ENCODE data around the gene TBC1D5. TPM values are rescaled to one million over a fixed set of nuclear protein-coding genes. Genes with fewer than 3 reads are reported as not detected.
"Not testable (repeated sequence)": the region's sequence is repeated elsewhere in the genome, so short reads cannot be mapped to it uniquely, and the experiment has no call there.

Gene TBC1D5
- total RNA-seq, 3 donors from 2014 or later: 22.4 to 25.3 (median 25.2) TPM

DNA sequence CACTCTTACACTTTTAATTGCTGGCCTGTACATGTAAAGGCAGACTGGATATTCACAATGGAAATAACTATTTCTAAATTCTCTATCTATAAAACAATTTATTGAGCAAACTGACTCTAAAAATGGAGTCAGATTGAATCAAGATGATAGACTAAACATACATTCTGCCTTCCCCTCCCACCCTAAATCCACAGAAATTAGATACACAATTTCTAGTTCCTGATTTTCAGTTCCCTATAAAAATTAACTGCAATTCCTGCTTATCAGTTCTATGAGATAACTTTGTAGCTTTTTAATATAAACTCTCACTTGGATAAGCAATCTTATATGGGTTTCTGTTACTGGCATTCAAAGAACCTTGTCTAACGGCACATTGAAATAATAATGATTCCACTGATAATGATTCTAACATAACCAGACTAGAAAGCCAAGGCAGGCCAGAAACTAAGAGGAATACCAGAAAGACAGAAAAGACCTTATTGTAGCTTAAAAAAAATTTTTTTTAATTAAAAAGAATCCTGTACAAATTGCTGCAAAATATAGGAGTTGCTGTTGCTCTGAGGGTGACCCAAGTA, 33.1 kb downstream of the TBC1D5 start:
- DNase-seq (no peak), ATAC-seq (no peak)
- Mint-ChIP-seq H3K27me3 (ENCODE audit: low read depth) (no peaks in the 10 kb centered on the region), H3K9me3 (peaks cover 8% of the 10 kb centered on the region), H3K36me3 (ENCODE audit: insufficient read depth) (peaks cover 15% of the 10 kb centered on the region), H3K4me3 (no peak overlapping the region), H3K4me1 (ENCODE audit: low read depth) (peaks cover 10% of the 10 kb centered on the region)

GRCh38 chr3:17707813-17708543, 34.5 kb downstream of the TBC1D5 start:
- H3K4me3 Mint-ChIP-seq: no peak overlapping the region
- no peaks in the 10 kb centered on the region for H3K27me3 Mint-ChIP-seq (ENCODE audit: low read depth)
- H3K4me1 Mint-ChIP-seq (ENCODE audit: low read depth): peaks cover 10% of the 10 kb centered on the region

DNA sequence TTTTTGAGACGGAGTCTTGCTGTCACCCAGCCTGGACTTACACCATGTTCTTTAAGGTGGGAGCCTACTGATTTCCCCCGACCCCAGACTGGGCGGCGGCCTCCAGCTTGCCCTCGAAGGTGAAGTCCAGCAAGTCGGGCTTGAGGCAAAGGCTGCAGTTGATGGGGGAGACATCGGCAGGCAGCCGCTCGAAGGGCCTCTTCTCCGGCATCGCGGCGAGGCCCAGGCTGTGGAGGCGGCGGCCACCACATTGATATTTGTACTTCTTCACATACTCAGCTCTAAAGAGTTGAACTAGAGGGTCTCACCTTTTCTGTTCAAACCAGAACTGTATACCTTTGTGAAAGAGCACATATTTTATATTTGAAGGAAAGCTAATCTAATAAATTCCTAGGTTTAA, 36.4 kb downstream of the TBC1D5 start:
- not testable (repeated sequence) for H3K4me3 Mint-ChIP-seq; H3K27me3 Mint-ChIP-seq (ENCODE audit: low read depth); H3K4me1 Mint-ChIP-seq (ENCODE audit: low read depth); H3K36me3 Mint-ChIP-seq (ENCODE audit: insufficient read depth); DNase-seq; H3K9me3 Mint-ChIP-seq; ATAC-seq

More at GRCh38 chr3:17707813-17708543, 34.5 kb downstream of the TBC1D5 start:
- Mint-ChIP-seq H3K9me3 (peaks cover 3% of the 10 kb centered on the region), H3K36me3 (ENCODE audit: insufficient read depth) (peaks cover 6% of the 10 kb centered on the region)
- ATAC-seq: no peak
- DNase-seq: no peak

DNA sequence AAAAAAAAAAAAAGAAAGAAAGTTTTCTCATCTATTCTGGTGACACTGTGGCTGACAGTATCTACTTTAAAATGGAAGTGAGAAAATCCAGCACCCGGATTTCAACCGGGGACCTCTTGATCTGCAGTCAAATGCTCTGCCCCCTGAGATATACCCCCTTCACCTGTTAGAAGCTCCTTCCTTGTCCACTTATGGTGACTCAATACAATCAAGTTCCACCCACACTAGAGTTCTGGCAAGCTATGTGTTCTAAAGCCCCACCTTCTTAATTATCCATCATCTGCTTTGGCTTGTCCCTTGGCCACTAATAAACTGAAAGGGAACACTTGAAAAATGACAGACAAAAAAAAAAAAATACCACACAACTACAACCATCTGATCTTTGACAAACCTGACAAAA, 42.6 kb downstream of the TBC1D5 start:
- not testable (repeated sequence) for H3K27me3 Mint-ChIP-seq (ENCODE audit: low read depth); ATAC-seq; H3K9me3 Mint-ChIP-seq; DNase-seq; H3K36me3 Mint-ChIP-seq (ENCODE audit: insufficient read depth); H3K4me3 Mint-ChIP-seq
- H3K4me1 Mint-ChIP-seq (ENCODE audit: low read depth): peaks cover 20% of the 10 kb centered on the region

- ATAC-seq; DNase-seq; H3K9me3 Mint-ChIP-seq; H3K4me3 Mint-ChIP-seq; H3K27me3 Mint-ChIP-seq (ENCODE audit: low read depth): not testable (repeated sequence)
- Mint-ChIP-seq H3K36me3 (ENCODE audit: insufficient read depth) (peaks cover 13% of the 10 kb centered on the region), H3K4me1 (ENCODE audit: low read depth) (peaks cover 30% of the 10 kb centered on the region)
Measured at GRCh38 chr3:17695665-17696064, 46.8 kb downstream of the TBC1D5 start.

DNA sequence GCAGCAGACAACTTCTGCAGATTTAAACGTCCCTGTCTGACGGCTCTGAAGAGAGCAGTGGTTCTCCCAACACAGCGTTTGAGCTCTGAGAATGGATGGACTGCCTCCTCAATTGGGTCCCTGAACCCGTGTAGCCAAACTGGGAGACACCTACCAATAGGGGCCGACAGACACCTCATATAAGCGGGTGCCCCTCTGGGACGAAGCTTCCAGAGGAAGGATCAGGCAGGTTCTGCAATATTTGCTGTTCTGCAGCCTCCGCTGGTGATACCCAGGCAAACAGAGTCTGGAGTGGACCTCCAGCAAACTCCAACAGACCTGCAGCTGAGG, 48.8 kb downstream of the TBC1D5 start:
- DNase-seq; H3K27me3 Mint-ChIP-seq (ENCODE audit: low read depth); H3K9me3 Mint-ChIP-seq; H3K4me3 Mint-ChIP-seq; ATAC-seq: not testable (repeated sequence)
- Mint-ChIP-seq H3K4me1 (ENCODE audit: low read depth) (peaks cover 30% of the 10 kb centered on the region), H3K36me3 (ENCODE audit: insufficient read depth) (peaks cover 10% of the 10 kb centered on the region)

DNA sequence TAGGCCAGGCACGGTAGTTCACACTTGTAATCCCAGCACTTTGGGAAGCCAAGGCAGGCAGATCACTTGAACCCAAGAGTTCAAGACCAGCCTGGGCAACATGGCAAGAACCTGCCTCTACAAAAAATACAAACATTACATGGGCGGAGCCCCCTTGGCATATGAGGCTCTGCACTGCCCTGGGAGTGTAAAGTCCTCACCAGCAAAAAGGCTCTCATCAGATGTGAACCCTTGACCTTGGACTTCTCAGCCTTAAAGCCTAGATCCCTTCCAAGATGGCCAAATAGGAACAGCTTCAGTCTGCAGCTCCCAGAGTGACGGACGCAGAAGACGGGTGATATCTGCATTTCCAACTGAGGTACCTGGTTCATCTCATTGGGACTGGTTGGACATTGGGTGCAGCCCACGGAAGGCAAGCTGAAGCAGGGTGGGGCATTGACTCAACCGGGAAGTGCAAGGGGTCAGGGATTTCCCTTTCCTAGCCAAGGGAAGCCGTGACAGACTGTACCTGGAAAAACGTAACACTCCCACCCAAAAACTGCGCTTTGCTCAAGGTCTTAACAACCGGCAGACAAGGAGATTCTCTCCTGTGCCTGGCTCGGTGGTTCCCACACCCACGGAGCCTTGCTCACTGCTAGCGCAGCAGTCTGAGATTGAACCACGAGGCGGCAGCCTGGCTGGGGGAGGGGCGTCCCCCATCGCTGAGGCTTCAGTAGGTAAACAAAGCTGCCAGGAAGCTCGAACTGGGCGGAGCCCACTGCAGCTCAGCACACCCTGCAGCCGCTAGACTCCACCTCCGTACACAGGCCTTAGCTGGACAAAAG, 49.4 kb downstream of the TBC1D5 start:
- ATAC-seq: peak; percentile 30 to 56
- not testable (repeated sequence) for H3K4me3 Mint-ChIP-seq; H3K9me3 Mint-ChIP-seq; H3K27me3 Mint-ChIP-seq (ENCODE audit: low read depth)
- peaks cover 10% of the 10 kb centered on the region for H3K36me3 Mint-ChIP-seq (ENCODE audit: insufficient read depth)
- H3K4me1 Mint-ChIP-seq (ENCODE audit: low read depth): peaks cover 30% of the 10 kb centered on the region
- peak; percentile 34 for DNase-seq

DNA sequence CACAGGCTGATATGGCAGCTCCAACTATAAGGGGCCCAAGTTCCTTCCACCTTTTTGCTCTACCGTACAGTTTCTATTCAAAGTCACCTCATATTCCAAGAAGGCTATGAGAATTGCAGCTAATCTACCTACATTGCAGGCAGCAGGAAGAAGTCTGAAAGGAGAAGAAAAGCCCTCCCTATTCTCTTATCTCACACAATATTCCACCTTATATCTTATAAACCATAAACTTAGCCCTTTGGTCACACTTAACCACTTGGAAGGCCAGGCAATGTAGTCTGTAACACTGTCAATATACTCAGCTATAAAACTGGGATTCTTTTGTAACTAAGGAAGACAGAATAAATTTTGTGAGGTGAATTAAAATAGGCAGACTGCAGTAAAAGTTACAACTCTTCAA, 54.9 kb downstream of the TBC1D5 start:
- no peaks in the 10 kb centered on the region for H3K36me3 Mint-ChIP-seq (ENCODE audit: insufficient read depth)
- DNase-seq: no peak
- H3K27me3 Mint-ChIP-seq (ENCODE audit: low read depth): no peaks in the 10 kb centered on the region
- no peaks in the 10 kb centered on the region for H3K4me1 Mint-ChIP-seq (ENCODE audit: low read depth)
- H3K9me3 Mint-ChIP-seq: no peaks in the 10 kb centered on the region
- H3K4me3 Mint-ChIP-seq: no peak overlapping the region
- no peak for ATAC-seq

DNA sequence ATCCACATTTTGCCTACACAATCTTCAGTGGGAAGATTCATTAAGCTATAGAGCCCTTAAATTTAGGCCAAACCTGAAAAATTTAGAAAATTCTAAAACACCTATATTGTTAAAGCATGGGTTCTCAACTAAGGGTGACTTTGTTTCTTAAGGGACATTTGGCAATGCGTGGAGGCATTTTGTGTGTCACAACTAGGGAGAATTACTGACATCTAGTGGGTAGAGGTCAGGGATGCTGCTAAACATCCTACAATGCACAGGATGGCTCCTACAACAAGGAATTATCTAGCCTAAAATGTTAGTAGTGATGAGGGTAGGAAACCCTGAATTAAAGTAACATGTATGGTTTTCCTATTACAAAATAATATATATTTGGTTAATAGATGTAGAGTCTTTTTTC, 55.8 kb downstream of the TBC1D5 start:
- Mint-ChIP-seq H3K27me3 (ENCODE audit: low read depth) (no peaks in the 10 kb centered on the region), H3K36me3 (ENCODE audit: insufficient read depth) (peaks cover under 1% of the 10 kb centered on the region), H3K9me3 (no peaks in the 10 kb centered on the region), H3K4me1 (ENCODE audit: low read depth) (no peaks in the 10 kb centered on the region), H3K4me3 (no peak overlapping the region)
- no peak for DNase-seq
- no peak for ATAC-seq

DNA sequence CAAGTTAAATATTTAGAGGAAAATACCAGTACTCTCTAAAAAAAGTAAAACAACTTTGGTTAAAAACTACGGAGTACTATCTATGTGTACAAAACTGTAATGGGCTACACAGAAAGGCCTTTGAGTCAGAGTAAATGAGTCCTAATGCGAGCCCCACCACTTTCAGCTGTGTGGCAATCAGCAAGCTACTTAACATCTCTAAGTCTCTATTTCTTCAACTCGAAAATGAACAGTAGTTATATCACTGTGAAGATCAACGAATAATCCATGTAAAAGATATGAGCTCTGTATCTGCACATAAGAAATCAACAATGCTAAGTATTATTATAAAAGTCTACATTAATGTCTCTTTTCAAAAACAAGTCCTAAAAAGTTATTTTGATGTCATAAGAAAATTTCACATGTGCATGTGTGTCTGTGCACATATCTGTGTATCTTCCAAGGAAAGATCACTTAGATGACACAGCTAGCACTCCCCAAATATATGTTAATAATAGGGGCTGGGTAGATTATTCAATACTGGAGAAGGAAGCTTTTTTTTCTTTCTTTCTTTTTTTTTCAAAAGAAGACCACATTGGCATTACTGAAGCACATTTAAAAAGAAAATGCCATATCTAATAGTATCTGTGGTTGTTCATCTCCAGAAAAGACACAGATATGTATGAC, 58.8 kb downstream of the TBC1D5 start:
- peaks cover 4% of the 10 kb centered on the region for H3K4me1 Mint-ChIP-seq (ENCODE audit: low read depth)
- no peaks in the 10 kb centered on the region for H3K27me3 Mint-ChIP-seq (ENCODE audit: low read depth)
- no peak overlapping the region for H3K4me3 Mint-ChIP-seq
- no peaks in the 10 kb centered on the region for H3K9me3 Mint-ChIP-seq
- DNase-seq (no peak), ATAC-seq (no peak)
- H3K36me3 Mint-ChIP-seq (ENCODE audit: insufficient read depth): peaks cover 1% of the 10 kb centered on the region

DNA sequence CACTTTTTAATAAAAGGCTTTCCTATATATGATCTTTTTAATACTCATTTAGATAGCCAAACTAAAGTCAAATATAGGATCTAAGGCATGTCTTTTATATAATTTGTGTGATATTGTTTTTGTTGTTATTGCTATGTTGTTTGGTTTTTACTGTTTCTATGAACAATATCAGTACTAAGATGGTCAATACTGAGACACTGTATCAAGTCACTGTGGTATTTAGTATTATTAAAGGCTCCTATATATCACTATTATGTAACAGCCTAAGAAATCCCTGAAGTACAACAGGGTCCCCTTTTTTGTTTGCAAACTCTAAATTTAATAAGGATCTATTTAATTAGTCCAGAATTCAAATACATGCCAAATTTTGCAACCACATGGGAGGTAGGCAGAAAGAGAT, 61.9 kb downstream of the TBC1D5 start:
- no peaks in the 10 kb centered on the region for H3K27me3 Mint-ChIP-seq (ENCODE audit: low read depth)
- ATAC-seq (no peak), DNase-seq (no peak)
- no peak overlapping the region for H3K4me3 Mint-ChIP-seq
- H3K9me3 Mint-ChIP-seq: no peaks in the 10 kb centered on the region
- peaks cover 9% of the 10 kb centered on the region for H3K4me1 Mint-ChIP-seq (ENCODE audit: low read depth)
- H3K36me3 Mint-ChIP-seq (ENCODE audit: insufficient read depth): peaks cover 3% of the 10 kb centered on the region

DNA sequence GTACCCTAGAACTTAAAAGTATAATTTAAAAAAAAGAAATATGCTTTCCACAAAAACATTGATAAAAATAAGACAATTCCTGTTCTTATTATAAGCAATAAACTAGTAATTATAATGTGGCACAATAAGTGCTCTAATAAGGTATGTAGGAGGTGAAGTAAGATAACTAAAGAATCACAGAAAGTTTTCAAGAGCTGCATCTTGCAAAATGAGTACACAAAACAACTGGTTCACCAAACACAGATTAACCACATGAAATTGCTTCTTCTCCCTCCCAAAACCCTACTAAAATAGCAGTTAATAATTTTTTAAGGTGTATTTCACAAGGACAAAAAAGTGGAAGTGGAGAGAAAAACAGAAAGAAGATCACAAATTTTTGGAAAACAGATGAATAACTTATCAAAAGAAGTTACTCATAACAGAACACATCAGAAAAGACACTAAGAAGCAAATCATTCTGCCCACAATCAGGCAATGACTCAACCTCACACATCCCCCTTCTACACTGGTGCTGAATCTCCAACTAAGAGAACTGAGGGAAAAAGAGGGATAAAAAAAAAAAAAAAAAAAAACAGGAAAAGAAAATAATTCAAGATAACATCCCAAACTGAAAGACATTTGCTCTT, 64.2 kb downstream of the TBC1D5 start:
- no peak for DNase-seq
- Mint-ChIP-seq H3K27me3 (ENCODE audit: low read depth) (no peaks in the 10 kb centered on the region), H3K36me3 (ENCODE audit: insufficient read depth) (peaks cover 3% of the 10 kb centered on the region), H3K4me3 (no peak overlapping the region), H3K4me1 (ENCODE audit: low read depth) (peaks cover 11% of the 10 kb centered on the region), H3K9me3 (no peaks in the 10 kb centered on the region)
- ATAC-seq: peak; percentile 67 to 80

GRCh38 chr3:17674082-17674686, 68.2 kb downstream of the TBC1D5 start:
- Mint-ChIP-seq H3K4me1 (ENCODE audit: low read depth) (peaks cover 9% of the 10 kb centered on the region), H3K4me3 (no peak overlapping the region), H3K36me3 (ENCODE audit: insufficient read depth) (peaks cover 10% of the 10 kb centered on the region), H3K9me3 (no peaks in the 10 kb centered on the region), H3K27me3 (ENCODE audit: low read depth) (no peaks in the 10 kb centered on the region)
- DNase-seq (no peak), ATAC-seq (no peak)

GRCh38 chr3:17672506-17672905, 69.9 kb downstream of the TBC1D5 start:
- H3K4me1 Mint-ChIP-seq (ENCODE audit: low read depth): peaks cover 1% of the 10 kb centered on the region
- H3K27me3 Mint-ChIP-seq (ENCODE audit: low read depth): no peaks in the 10 kb centered on the region
- H3K36me3 Mint-ChIP-seq (ENCODE audit: insufficient read depth): peaks cover 10% of the 10 kb centered on the region
- no peak overlapping the region for H3K4me3 Mint-ChIP-seq
- ATAC-seq (no peak), DNase-seq (no peak)
- no peaks in the 10 kb centered on the region for H3K9me3 Mint-ChIP-seq
